ENCODE results near the gene MFSD11. TPM values are rescaled to one million over a fixed set of nuclear protein-coding genes. Genes with fewer than 3 reads are reported as not detected.
"Not testable (repeated sequence)": the region's sequence is repeated elsewhere in the genome, so short reads cannot be mapped to it uniquely, and the experiment has no call there.

Gene MFSD11
- total RNA-seq (2014; rRNA removed; shearing (Covaris generic)), result 21.4 and 37.6 TPM in 2 replicates

- DNase-seq (ENCODE audit: low read depth), result peak; percentile 98
These were observed at the start of gene MFSD11 for GRCh38 chr17:76737676-76738467. MFSD11 (plus strand) TSS chr17:76738119; CDS start chr17:76738353, 234 bp downstream.

- no peak for DNase-seq (ENCODE audit: low read depth)
These were observed 49.7 kb upstream of the MFSD11 start for GRCh38 chr17:76688165-76688622.

DNA sequence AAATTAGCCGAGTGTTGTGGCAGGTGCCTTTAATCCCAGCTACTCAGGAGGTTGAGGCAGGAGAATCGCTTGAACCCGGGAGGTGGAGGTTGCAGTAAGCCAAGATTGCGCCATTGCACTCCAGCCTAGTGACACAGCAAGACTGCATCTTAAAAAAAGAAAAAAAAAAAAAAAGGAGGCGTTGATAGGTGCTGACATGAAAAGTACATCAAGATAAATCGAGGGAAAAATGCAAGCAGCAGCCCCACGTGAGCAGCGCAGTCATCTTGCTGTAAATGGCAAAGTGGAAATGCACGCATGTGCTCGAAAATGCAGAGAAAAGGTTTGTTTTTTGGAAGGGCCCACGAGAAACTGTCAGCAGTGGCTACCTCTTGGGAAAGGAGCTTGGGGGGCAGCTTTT is 48.1 kb upstream of the MFSD11 start:
- no peak for DNase-seq (ENCODE audit: low read depth)

DNA sequence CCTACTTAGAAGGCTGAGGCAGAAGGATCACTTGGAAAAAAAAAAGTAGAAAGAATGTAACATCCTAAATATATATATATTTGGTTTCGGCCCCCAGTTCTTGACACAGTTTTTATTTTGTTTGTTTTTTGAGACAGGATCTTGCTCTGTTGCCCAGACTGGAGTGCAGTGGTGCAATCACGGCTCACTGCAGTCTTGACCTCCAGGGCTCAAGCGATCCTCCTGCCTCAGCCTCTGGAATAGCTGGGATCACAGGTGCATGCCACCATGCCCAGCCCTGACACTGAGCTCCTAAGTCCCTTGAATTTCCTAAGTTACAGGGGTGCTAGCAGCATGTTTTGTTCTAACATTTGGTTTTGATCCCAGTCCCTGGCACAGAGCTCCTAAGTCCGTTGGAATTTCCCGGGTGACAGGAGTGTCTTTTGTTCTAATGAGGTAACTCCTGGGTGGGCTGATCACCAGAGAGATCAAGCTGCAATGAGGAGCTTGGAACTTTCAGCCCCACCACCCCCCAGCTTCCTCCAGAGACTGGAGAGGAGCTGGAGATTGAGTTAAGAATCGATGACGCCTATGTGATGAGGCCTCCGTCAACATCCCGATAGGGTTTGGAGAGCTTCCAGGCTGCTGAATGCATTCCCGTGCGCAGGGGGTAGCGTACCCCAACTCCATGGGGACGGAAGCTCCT is 47.2 kb upstream of the MFSD11 start:
- DNase-seq (ENCODE audit: low read depth), result no peak

DNA sequence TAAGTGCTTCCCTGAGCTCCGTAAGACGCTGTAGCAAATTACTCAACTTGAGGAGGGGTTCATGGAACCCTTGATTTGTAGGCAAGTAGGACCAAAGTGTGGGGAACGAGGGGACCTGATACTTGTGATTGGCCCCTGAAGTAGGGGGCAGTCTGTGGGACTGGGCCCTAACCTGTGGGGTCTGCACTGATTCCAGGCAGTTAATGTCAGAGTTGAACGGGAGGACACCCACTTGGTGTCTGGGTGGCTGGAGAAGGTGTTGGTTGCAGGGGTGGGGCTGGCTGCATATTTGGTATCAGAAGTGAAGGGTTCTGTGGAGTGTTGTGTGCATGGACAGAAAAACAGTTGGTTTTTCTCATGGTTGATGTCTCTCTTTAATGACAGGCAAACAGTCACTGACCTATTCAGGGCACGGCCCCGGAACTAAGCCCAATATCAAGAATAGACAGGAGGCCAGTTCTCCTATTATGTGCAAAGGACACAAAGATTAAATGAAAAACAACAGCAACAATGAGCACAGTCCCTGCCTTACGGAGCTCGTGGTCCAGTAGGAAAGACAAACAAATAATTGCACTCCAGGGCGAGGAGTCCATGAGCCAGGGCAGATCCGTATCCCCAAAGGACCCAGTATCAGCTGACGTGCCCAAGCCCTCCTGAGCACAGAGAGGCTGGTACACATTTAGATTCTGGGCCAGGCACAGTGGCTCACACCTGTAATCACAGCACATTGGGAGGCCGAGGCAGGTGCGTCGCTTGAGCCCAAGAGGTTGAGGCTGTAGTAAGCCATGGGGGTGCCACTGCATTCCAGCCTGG is 46.3 kb upstream of the MFSD11 start:
- no peak for DNase-seq (ENCODE audit: low read depth)

DNA sequence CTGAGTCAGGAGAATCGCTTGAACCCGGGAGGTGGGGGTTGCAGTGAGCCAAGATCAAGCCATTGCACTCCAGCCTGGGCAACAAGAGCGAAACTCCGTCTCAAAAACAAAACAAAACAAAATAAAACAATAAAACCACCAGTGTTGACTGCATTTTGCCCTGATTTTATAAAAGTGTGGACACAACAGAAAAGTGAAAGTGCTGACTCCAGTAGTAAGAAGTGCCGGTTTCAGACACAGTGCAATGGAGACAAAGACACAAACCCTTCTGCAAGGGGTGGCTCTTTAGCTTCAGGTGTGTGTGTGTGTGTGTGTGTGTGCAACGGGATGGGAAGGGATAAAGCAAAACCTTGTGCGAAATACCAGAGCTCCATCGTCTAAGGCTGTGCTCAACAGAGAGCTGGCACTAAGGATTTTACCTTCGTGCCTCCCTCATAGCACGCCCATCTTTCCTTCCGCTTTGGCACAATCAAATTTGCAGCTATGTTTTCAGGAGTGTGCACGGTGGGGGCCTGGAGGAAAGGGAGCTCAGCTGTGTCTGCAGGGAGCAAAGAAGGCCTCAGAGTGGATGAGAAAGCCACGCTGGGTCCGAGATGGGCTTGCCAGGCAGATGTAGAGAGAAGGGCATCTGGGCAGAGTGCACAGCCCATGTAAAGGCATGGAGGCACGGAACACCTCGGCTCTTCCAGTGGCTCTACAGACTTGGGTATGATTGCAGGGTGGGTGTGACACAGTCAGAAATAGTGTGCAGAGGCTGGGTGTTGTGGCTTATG is 42.7 kb upstream of the MFSD11 start:
- DNase-seq (ENCODE audit: low read depth), result no peak

DNA sequence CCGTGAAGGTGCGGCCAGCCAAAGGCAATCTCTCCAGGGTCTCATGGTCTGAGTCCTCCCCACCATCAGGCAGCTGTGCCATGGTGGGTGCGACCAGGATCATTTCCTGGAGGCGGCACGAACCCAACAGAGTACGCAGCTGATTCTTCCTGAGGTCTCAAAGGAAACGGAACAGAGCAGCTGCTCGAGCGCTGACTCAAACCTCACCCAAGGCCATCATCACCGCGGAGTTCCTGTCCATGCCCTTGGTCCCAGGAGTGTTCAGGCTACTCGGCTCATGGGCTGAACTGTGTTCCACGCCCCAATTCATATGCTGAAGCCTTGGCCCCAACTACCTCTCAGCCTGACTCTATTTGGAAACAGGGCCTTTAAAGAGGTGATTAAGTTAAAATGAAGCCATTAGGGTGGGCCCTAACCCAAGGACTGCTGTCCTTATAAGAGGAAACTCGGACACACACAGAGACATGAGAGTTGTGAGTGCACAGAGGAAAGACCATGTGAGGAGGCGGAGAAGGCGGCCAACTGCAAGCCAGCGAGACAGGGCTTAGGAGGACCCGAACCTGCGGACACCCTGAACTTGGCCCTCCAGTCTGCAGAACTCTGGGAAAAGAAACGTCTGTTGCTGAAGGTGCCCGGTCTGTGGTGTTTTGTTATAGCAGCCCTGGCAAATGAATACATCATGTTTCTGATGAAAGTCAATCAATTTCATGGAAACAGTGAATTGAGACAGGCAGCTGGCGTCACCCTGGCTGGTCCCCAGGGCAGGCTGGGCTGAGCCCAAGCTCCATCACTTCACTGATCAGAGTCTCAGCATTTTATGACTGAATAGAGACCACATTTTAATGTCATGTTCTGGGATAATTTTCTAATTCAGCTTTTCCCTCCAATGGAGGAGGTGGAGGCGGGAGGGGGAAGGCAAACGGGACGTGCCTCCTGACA is 40.9 kb upstream of the MFSD11 start:
- DNase-seq (ENCODE audit: low read depth), result peak; percentile 88

GRCh38 chr17:76697702-76698465 is 40.0 kb upstream of the MFSD11 start:
- DNase-seq (ENCODE audit: low read depth), result peak; percentile 74

DNA sequence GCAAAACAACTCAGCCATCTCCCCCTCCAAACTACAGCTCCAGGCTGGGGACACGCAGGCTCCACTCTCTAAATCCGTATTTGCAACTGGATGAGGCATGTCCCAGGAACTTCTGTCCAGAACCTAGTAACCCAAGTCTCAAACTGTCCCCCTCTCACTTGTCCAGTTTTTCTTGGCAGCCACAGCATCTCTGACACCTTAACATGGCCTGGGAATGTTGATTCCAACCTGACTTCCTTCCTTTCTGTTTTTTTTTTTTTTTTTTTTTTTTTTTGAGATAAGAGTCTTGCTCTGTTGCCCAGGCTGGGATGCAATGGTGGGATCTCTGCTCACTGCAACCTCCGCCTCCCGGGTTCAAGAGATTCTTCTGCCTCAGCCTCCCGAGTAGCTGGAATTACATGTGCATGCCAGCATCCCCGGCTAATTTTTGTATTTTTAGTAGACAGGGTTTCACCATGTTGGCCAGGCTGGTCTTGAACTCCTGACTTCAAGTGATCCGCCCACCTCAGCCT is 39.4 kb upstream of the MFSD11 start:
- DNase-seq (ENCODE audit: low read depth), result not testable (repeated sequence)

- DNase-seq (ENCODE audit: low read depth), result no peak
These were observed 37.7 kb upstream of the MFSD11 start for GRCh38 chr17:76700270-76700616.

GRCh38 chr17:76700617-76701470 is 37.1 kb upstream of the MFSD11 start:
- DNase-seq (ENCODE audit: low read depth), result peak; percentile 83

- no peak for DNase-seq (ENCODE audit: low read depth)
These were observed 36.4 kb upstream of the MFSD11 start for GRCh38 chr17:76701471-76701967.

DNA sequence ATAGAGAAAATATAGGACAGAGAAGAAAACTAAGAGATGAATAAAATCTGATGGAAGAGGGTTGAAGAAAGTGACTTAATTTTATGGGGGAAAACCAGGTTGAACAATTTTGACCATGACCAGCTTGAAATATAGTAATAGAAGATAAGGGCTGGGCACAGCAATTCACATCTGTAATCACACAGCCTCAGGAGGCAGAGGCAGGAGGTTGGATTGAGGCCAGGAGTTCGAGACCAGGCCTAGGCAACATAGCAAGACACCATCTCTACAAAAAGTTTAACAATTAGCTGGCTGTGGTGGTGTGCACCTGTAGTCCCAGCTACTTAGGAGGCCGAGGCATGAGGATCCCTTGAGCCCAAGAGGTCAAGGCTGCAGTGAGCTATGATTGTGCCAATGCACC is 35.8 kb upstream of the MFSD11 start:
- DNase-seq (ENCODE audit: low read depth), result no peak

DNA sequence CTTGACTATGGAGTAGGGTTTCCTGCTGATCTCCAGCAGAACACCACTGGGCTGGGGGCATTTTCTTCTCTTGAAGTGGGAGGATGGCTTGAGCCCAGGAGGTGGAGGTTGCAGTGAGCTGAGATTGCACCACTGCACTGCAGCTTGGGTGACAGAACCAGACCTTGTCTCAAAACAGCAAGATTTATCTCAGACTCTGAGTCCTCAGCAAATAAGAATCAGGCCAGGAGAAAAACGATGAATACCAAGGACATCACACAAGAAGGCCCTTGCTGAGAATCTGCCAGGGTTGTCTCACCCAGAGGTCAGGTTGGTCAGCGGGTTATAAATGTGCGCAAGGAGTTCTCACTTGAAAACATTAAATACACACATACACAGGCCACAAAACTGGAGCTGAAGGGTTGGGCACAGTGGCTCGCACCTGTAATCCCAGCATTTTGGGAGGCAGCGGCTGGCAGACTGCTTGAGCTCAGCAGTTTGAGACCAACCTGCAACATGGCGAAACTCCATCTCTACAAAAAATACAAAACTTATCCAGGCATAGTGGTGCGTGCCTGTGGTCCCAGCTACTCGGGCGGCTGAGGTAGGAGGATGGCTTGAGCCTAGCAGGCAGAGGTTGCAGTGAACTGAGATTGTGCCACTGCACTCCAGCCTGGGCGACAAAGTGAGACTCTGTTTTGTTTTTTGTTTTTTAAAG is 34.8 kb upstream of the MFSD11 start:
- no peak for DNase-seq (ENCODE audit: low read depth)

DNA sequence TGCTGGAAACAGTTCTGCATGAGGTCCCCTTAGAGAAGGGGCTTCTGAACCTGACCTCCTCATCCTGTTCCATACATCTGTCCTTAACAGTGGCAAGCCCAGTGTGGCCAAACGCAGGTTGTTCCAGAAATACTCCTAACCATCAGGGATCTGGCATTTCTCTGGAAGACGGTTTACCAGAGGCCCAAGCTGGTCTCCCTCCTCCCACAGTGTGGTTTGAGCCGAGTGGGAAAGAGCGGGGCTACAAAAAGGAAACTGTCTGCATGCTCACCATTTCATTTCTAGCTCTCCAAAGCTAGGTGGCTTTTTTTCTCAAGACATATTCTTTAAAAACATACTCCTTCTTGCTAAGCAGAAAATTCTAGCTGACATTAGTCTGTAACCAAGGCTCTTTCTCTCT is 33.1 kb upstream of the MFSD11 start:
- no peak for DNase-seq (ENCODE audit: low read depth)

GRCh38 chr17:76706817-76707216 is 31.1 kb upstream of the MFSD11 start:
- DNase-seq (ENCODE audit: low read depth), result no peak

DNA sequence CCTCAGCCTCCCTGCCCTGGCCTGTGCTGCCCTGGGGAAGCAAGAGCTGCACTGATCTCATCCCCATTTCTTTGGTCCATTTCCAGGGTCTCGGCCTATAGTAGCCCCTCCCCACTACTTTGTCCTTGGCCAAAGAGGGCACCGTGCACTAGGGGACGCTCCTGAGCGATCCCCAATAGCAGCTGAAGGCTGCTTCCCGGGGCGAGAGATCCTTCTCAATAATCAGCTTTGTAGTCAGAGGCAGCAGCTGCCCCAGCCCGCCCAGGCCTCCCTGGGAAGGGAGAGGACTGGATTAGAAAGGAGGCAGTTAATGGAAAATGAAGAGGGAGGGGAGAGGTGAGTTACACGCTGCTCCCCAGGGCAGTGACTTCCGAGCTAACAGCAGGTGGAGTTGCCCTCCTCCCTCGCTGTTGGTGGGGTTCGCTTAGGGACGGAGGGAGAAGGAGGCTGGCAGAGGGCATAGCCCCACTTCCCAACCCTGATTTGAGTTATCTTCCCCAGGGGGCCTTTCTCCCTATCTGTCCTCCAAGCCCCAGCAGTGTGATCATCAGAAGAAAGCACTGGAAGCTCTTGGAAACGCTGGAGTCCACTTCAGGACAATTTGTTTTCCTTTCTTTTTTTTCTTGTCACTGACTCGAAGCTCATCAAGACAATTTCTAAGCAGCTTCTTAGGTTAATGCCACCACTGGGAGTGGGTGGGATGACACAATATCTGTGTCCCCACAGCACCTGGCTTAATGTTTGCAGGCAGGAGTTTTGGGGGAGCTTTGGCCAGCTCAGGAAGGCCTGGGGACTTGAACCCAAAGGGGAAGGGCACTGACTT is 29.7 kb upstream of the MFSD11 start:
- DNase-seq (ENCODE audit: low read depth), result no peak
